Fibroblast of skin of right quadriceps (primary cell): Measurements from ENCODE around the gene NHLRC2.
"Not testable (repeated sequence)": the region's sequence is repeated elsewhere in the genome, so short reads cannot be mapped to it uniquely, and the experiment has no call there.

Experiments
- DNase-seq: peaks from one replicate; pipeline ENCODE4 v3.0.0-alpha.2; 2013

NHLRC2 gene

GRCh38 chr10:113854013-113854760 is at the start of gene NHLRC2, which contains the start of gene DCLRE1A:
Gene NHLRC2, plus strand, starts transcription at chr10:113854661. Its CDS starts 212 bp downstream, at chr10:113854873.
Gene DCLRE1A, minus strand, starts transcription at chr10:113854082. Its CDS starts 900 bp downstream, at chr10:113853182.
- peak; percentile 83 for DNase-seq

GRCh38 chr10:113806503-113806902 is 48.0 kb upstream of the NHLRC2 start:
- no peak for DNase-seq

- no peak for DNase-seq
Measured at GRCh38 chr10:113808168-113808567, 46.3 kb upstream of the NHLRC2 start.

GRCh38 chr10:113814700-113815099 is 39.8 kb upstream of the NHLRC2 start:
- DNase-seq, result not testable (repeated sequence)

GRCh38 chr10:113819989-113820388 is 34.5 kb upstream of the NHLRC2 start:
- no peak for DNase-seq

- no peak for DNase-seq
Measured at GRCh38 chr10:113820507-113820906, 34.0 kb upstream of the NHLRC2 start.

- DNase-seq, result not testable (repeated sequence)
Measured at GRCh38 chr10:113821306-113821705, 33.2 kb upstream of the NHLRC2 start.

- no peak for DNase-seq
Measured at GRCh38 chr10:113822174-113822573, 32.3 kb upstream of the NHLRC2 start.

- DNase-seq, result no peak
Measured at GRCh38 chr10:113823389-113823788, 31.1 kb upstream of the NHLRC2 start.

GRCh38 chr10:113825791-113826190 is 28.7 kb upstream of the NHLRC2 start:
- DNase-seq, result no peak

GRCh38 chr10:113828567-113828966 is 25.9 kb upstream of the NHLRC2 start:
- not testable (repeated sequence) for DNase-seq

GRCh38 chr10:113842171-113842570 is 12.3 kb upstream of the NHLRC2 start:
- DNase-seq, result no peak

- DNase-seq, result no peak
Measured at GRCh38 chr10:113843972-113844485, 10.4 kb upstream of the NHLRC2 start.

- DNase-seq, result no peak
Measured at GRCh38 chr10:113846036-113846435, 8.4 kb upstream of the NHLRC2 start.

GRCh38 chr10:113849140-113849803 is 5.2 kb upstream of the NHLRC2 start:
- DNase-seq, result no peak

- no peak for DNase-seq
Measured at GRCh38 chr10:113849946-113850345, 4.5 kb upstream of the NHLRC2 start.

GRCh38 chr10:113853578-113854012 is 866 bp upstream of the NHLRC2 start:
- no peak for DNase-seq

GRCh38 chr10:113854761-113855588 is 514 bp downstream of the NHLRC2 start:
- peak; percentile 37 for DNase-seq

GRCh38 chr10:113856563-113856962 is 2.1 kb downstream of the NHLRC2 start:
- DNase-seq, result no peak

GRCh38 chr10:113857210-113857609 is 2.7 kb downstream of the NHLRC2 start:
- no peak for DNase-seq

- DNase-seq, result no peak
Measured at GRCh38 chr10:113858541-113858940, 4.1 kb downstream of the NHLRC2 start.

- no peak for DNase-seq
Measured at GRCh38 chr10:113859261-113859660, 4.8 kb downstream of the NHLRC2 start.

- no peak for DNase-seq
Measured at GRCh38 chr10:113865901-113866300, 11.4 kb downstream of the NHLRC2 start.
